ENCODE results near the gene TPCN1.

The TPCN1 gene

DNA sequence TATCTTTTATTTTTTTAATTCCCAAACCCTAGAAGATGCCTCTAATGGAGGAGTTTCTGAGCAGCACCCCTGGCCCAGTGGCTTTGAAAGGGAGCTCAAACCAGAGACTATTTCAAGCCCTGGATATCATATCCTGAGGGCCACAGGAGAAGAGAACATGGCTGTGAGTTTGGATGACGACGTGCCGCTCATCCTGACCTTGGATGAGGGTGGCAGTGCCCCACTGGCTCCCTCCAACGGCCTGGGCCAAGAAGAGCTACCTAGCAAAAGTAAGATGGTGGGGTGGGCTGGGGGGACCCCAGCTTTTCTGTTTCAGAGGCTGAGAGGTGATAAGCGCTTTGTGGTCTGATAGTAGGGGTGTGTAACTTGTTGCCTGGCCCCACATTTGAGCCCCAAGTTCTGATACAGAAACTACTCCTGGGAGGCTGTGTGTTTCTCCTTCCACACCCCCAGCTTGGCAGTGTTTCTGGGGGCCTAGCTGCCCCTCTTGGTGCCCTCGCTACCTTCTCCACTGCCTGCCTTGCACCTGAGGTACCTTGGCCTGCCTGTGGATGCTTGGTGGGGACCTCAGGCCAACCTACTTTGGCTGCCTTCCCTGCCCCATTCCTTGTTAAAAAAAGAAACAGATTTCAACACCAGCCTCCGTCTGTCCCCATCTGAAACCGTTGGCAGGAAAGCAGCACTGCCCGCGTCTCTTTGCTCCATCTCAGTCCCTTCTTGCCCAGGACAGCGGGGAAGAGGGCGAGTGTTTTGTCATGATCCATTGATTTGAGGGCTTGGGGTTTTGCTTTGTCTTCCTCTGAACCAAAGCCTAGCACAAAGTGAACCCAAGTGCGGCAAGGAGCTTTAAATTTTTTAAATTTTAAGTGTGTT, 5.7 kb downstream of the TPCN1 start:
- Histone ChIP-seq H3K36me3 (0 out of 2 replicates have a peak, but pooled peaks cover 8% of the 10 kb centered on the region), H3K4me3 (ENCODE audit: low read depth, low read length) (no peak overlapping the region), H3K9me3 (ENCODE audit: severe bottlenecking) (no peaks in the 10 kb centered on the region), H3K27me3 (ENCODE audit: insufficient read depth, low read depth, severe bottlenecking) (no peaks in the 10 kb centered on the region), H3K27ac (no peak overlapping the region)
- TF ChIP-seq, protein P1, sequence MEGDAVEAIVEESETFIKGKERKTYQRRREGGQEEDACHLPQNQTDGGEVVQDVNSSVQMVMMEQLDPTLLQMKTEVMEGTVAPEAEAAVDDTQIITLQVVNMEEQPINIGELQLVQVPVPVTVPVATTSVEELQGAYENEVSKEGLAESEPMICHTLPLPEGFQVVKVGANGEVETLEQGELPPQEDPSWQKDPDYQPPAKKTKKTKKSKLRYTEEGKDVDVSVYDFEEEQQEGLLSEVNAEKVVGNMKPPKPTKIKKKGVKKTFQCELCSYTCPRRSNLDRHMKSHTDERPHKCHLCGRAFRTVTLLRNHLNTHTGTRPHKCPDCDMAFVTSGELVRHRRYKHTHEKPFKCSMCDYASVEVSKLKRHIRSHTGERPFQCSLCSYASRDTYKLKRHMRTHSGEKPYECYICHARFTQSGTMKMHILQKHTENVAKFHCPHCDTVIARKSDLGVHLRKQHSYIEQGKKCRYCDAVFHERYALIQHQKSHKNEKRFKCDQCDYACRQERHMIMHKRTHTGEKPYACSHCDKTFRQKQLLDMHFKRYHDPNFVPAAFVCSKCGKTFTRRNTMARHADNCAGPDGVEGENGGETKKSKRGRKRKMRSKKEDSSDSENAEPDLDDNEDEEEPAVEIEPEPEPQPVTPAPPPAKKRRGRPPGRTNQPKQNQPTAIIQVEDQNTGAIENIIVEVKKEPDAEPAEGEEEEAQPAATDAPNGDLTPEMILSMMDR (IDR thresholded peaks at IDR 0.05; ENCODE audit: low read depth, low read length) = no peak
- DNase-seq = no peak

DNA sequence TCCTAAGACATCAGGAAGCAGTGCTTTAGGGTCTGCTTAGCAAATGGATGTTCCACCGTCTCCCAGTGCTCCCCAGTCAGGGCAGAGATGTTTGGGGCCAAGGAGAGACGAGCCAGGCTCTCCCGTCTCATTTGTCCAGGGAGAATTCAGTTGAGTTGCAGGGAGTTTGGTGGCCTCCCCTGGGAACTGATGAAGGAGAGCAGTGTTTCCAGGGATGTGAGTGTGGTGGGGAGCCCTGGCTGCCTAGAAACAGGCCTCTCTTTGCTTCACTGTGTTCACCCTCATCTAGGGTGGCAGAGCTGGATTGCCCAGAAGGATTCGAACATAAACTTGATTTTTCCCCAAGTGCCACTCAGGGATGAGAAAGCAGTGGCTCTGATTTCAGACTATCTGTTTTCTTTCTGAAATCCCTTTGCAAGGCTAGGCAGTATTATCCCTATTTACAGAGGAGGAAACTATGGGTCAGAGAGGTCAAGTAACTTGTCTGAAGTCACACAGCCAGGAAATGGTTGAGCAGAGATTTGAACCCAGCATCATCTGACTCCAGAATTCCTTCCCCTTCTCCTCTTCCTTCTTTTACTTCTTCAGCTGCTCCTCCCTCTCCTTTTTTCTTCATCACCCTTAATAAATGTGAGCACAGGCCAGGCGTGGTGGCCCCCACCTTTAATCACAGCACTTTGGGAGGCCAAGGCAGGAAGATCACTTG, 6.6 kb downstream of the TPCN1 start:
- H3K9me3 ChIP-seq (ENCODE audit: severe bottlenecking) = no peaks in the 10 kb centered on the region
- peaks cover 11% of the 10 kb centered on the region; the same call in 1 of the 2 replicates for H3K36me3 ChIP-seq
- no peak overlapping the region for H3K27ac ChIP-seq
- TF ChIP-seq, protein P1 (IDR thresholded peaks at IDR 0.05; ENCODE audit: low read depth, low read length) = no peak
- no peaks in the 10 kb centered on the region for H3K27me3 ChIP-seq (ENCODE audit: insufficient read depth, low read depth, severe bottlenecking)
- no peak for DNase-seq
- H3K4me3 ChIP-seq (ENCODE audit: low read depth, low read length) = no peak overlapping the region

DNA sequence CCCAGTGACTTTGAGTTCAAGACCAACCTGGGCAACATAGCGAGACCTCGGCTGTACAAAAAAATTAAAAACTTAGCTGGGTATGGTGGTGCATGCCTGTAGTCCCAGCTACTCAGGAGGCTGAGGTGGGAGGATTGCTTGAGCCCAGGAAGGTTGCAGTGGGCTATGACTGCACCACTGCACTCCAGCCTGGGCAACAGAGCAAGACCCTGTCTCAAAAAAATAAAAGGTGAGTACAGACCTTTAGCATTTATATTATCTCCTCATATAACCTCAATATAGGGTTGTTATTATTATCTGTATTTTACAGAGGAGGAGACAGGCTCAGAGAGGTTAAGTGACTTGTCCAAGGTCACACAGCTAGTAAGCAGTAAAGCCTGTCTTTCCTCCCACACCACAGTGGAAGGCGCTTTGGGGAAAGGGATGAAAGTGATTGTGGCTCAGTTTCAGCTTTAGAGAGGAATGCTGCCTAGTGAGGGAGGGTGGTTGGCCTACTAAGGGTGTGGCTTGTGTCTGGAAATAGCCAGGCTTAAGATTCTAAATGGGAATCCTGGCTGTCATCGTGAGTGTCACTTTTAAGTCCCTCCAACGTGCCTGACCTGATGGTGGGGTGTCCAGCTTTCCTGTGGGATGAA, 7.2 kb downstream of the TPCN1 start:
- Histone ChIP-seq H3K36me3 (peaks cover 11% of the 10 kb centered on the region; the same call in 1 of the 2 replicates), H3K27me3 (ENCODE audit: insufficient read depth, low read depth, severe bottlenecking) (no peaks in the 10 kb centered on the region), H3K4me3 (ENCODE audit: low read depth, low read length) (no peak overlapping the region), H3K9me3 (ENCODE audit: severe bottlenecking) (no peaks in the 10 kb centered on the region), H3K27ac (no peak overlapping the region)
- no peak for DNase-seq
- TF ChIP-seq, protein P1 (IDR thresholded peaks at IDR 0.05; ENCODE audit: low read depth, low read length) = no peak

DNA sequence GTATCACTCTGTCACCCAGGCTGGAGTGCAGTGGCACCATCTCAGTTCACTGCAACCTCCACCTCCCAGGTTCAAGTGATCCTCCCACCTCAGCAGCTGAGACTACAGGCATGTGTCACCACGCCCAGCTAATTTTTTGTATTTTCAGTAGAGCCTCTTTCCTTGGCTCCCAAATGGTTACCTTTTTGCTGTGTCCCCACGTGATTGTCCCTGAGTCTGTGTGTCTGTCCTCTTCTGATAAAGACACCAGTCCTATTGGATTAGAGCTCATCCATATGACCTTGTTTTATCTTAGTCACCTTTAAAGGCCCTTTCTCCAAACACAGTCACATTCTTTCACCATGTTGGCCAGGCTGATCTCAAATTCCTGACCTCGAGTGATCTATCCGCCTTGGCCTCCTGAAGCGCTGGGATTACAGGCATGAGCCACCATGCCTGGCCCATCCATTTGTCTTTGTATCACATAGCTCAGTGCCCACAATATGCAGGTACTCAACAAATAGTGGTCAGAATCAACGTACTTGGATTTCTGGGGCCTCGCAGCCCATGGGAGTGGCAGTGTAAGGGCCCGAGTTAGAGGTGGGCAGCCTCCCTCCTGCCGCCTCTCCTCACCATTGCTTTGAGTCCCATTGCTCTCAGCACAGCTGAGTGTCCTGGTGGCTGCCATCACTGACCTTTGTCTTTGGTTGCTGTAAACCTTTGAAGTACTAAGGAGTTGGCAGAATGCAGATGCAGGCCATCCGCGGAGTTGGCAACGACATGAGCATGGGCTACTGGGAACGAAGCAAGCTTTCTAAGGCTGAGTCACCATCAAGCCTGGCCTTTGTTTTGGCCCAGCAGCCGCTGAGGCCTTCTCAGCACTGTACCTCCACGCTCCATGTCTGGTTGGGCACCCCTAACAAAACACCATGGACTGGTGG, 9.3 kb downstream of the TPCN1 start:
- Histone ChIP-seq H3K27ac (no peak overlapping the region), H3K4me3 (ENCODE audit: low read depth, low read length) (no peak overlapping the region), H3K27me3 (ENCODE audit: insufficient read depth, low read depth, severe bottlenecking) (no peaks in the 10 kb centered on the region), H3K9me3 (ENCODE audit: severe bottlenecking) (no peaks in the 10 kb centered on the region), H3K36me3 (peaks cover 11% of the 10 kb centered on the region; the same call in 1 of the 2 replicates)
- TF ChIP-seq, protein P1 (IDR thresholded peaks at IDR 0.05; ENCODE audit: low read depth, low read length) = no peak
- DNase-seq = no peak

All from WERI-Rb-1 (cell line).